Measurements from ENCODE around the gene PLOD3. TPM values are rescaled to one million over a fixed set of nuclear protein-coding genes. Genes with fewer than 3 reads are reported as not detected.

Gene PLOD3
- total and polyA plus RNA-seq, 9 of the 15 experiments (the other 6 are each of a cell fraction or from before 2014, with no cell fraction given), result 2.8 to 101 (median 30.9) TPM

GRCh38 chr7:101265622-101266516 is 48.5 kb upstream of the PLOD3 start (continued):
- TF ChIP-seq ELF1 (tag; IDR thresholded peaks at IDR 0.05) (no peak), ZBTB26 (CRISPR knock-in tag; IDR thresholded peaks at IDR 0.05) (no peak), ZSCAN29 (IDR thresholded peaks at IDR 0.05) (no peak), RAD21 (CRISPR knock-in tag; conservative IDR thresholded peaks at IDR 0.05 in 1 of 2, IDR thresholded peaks at IDR 0.05 in 1 of 2) (no peak), SOX6 (IDR thresholded peaks at IDR 0.05) (peak; percentile 78), ZNF583 (CRISPR knock-in tag; IDR thresholded peaks at IDR 0.05) (no peak), LARP7 (IDR thresholded peaks at IDR 0.05) (no peak), ILK (tag; IDR thresholded peaks at IDR 0.05; ENCODE audit: borderline replicate concordance, low read depth) (no peak), SUPT5H (IDR thresholded peaks at IDR 0.05) (no peak), RFX1 (IDR thresholded peaks at IDR 0.05) (peak; percentile 80), BACH1 (tag; IDR thresholded peaks at IDR 0.05) (no peak), CBFA2T3 (IDR thresholded peaks at IDR 0.05) (peak; percentile 97), CEBPG (CRISPR knock-in tag; IDR thresholded peaks at IDR 0.05) (peak; percentile 57; the same call in 1 of the 2 replicates), CEBPG (tag; conservative IDR thresholded peaks at IDR 0.05 in 1 of 2, IDR thresholded peaks at IDR 0.05 in 1 of 2) (peak; percentile 18 to 76; a peak in 3 of 4 replicates), USF1 (CRISPR knock-in tag; IDR thresholded peaks at IDR 0.05) (no peak), CREM (IDR thresholded peaks at IDR 0.05; ENCODE audit: low read depth) (peak; percentile 67; the same call in 1 of the 2 replicates), STAT5A (IDR thresholded peaks at IDR 0.05; ENCODE audit: borderline replicate concordance, low read length) (peak; percentile 79; the same call in 1 of the 2 replicates), WHSC1 (IDR thresholded peaks at IDR 0.05; ENCODE audit: low read length) (no peak), LEF1 (IDR thresholded peaks at IDR 0.05) (0 out of 2 replicates have a peak, but pooled peaks have one; percentile 47), ZBTB2 (IDR thresholded peaks at IDR 0.05) (0 out of 2 replicates have a peak, but pooled peaks have one; percentile 22), KLF16 (IDR thresholded peaks at IDR 0.05) (peak; percentile 91), ELF4 (CRISPR knock-in tag; IDR thresholded peaks at IDR 0.05) (no peak), POLR2G (IDR thresholded peaks at IDR 0.05; ENCODE audit: low read depth, low read length) (no peak), TAF15 (IDR thresholded peaks at IDR 0.05; ENCODE audit: low read depth, low read length) (no peak), NR2C2 (CRISPR knock-in tag; IDR thresholded peaks at IDR 0.05) (no peak), NR2C2 (tag; IDR thresholded peaks at IDR 0.05) (peak; percentile 55; the same call in 1 of the 2 replicates)

Data from K562 (cell line).